Transverse colon (tissue), 4 donors: ENCODE measurements around the gene FECH. TPM values are rescaled to one million over a fixed set of nuclear protein-coding genes. Genes with fewer than 3 reads are reported as not detected.
A peak's percentile ranks its signal among the peaks of the same experiment; 100 is the strongest.

Experiments
- DNase-seq: peaks from one replicate; pipeline ENCODE4 v3.0.0-alpha.2; 2019
- H3K27ac ChIP-seq, 4 donors: fragments of 200-600 bp; sonication (generic); 2 replicates each; pipeline ENCODE4 v1.5.1; 2016 to 2018; ENCODE audit warnings: inconsistent platforms in 4 of 4
- H3K27me3 ChIP-seq: fragments of 200-600 bp; sonication (generic); 2 replicates; pipeline ENCODE4 v1.5.1; 2017; ENCODE audit warnings: inconsistent platforms
- H3K36me3 ChIP-seq, 4 donors: fragments of 200-600 bp; sonication (generic); 2 replicates each; pipeline ENCODE4 v1.5.1; 2017 to 2019; ENCODE audit warnings: inconsistent platforms in 4 of 4
- H3K4me1 ChIP-seq, 4 donors: fragments of 200-600 bp; sonication (generic); 2 replicates each; pipeline ENCODE4 v1.5.1; 2017 to 2020; ENCODE audit warnings: inconsistent platforms in 4 of 4
- H3K4me3 ChIP-seq, 4 donors: fragments of 200-600 bp; sonication (generic); 1 replicate in 1 of 4; 2 replicates in 3 of 4; pipeline versions ENCODE4 v1.5.1 to v1.6.1; 2017 to 2019; ENCODE audit warnings: inconsistent platforms in 4 of 4
- H3K9me3 ChIP-seq, 2 donors: fragments of 200-600 bp; sonication (generic); 2 replicates each; pipeline ENCODE4 v1.5.1; 2017 to 2019; ENCODE audit warnings: inconsistent platforms in 2 of 2
- CTCF ChIP-seq, 5 experiments: fragments of 200-600 bp in 3 of 5; fragments of 450-650 bp in 2 of 5; sonication (generic) in 3 of 5; IDR thresholded peaks; 1 replicate in 2 of 5; 2 replicates in 3 of 5; pipeline ENCODE4 v1.5.1; 2016 to 2017; ENCODE audit warnings: antibody characterized with exemption in 5 of 5, inconsistent platforms in 3 of 5, mild to moderate bottlenecking in 2 of 5, moderate library complexity in 1 of 5
- EP300 ChIP-seq: sonication (generic); formaldehyde crosslinking; IDR thresholded peaks from one replicate; pipeline ENCODE4 v1.6.1; 2017; ENCODE audit warnings: antibody characterized with exemption, low read depth
- POLR2A ChIP-seq: fragments of 450-650 bp; IDR thresholded peaks from one replicate; pipeline ENCODE4 v1.6.1; 2016; ENCODE audit warnings: antibody characterized with exemption, mild to moderate bottlenecking, moderate library complexity
- POLR2AphosphoS5 ChIP-seq, 3 donors: sonication (generic); formaldehyde crosslinking; IDR thresholded peaks; one replicate each; pipeline ENCODE4 v1.6.1; 2016; ENCODE audit warnings: antibody characterized with exemption in 3 of 3
- WGBS, 2 donors: methylation state at CpG; one replicate each; pipeline ENCODE4 v1.1.5; 2018; ENCODE audit warnings: low coverage in 1 of 2; 5-methylcytosine and 5-hydroxymethylcytosine counted together
- in situ Hi-C, 4 donors: fragments of 200-750 bp; cut with MboI; loops; one replicate each; pipeline versions ENCODE4 v1.15.0 to v1.15.1; 2017; ENCODE audit warnings: low sequenced_read_pairs in 3 of 4, low pct_ligation_motif_present in 1 of 4, low pct_unique_long_range_greater_than_20kb in 1 of 4
- intact Hi-C: fragments of 100-400 bp; cut with DNase I; formaldehyde crosslinking; loops from one replicate; pipeline ENCODE4 v1.15.1; 2023; ENCODE audit warnings: low total_unique reads
- total RNA-seq, 4 donors: library from RNA; depleted of rRNA; stranded (reverse); fragments of >200 nt; gene quantifications; one replicate each; pipeline ENCODE4 v1.1.0, GENCODE V29; 2016

The FECH gene
- total RNA-seq, 4 donors from 2014 or later: 9.6 to 36.0 (median 28.3) TPM

- no peaks in the 10 kb centered on the region for H3K9me3 ChIP-seq
- 90 to 93% methylated on average over 3 to 4 of the region's 4 CpGs for WGBS, 2 donors
- intact Hi-C loops (no loop called here), in situ Hi-C loops (loop anchor here in 3 of 4 donors (25.0 kb wide), 2 partner anchors 708 to 833 kb away; no protein-coding TSS in a partner anchor)
- no peaks in the 10 kb centered on the region for H3K27me3 ChIP-seq
- no peak overlapping the region for H3K27ac ChIP-seq
- H3K4me3 ChIP-seq: no peak overlapping the region
- no peak for TF ChIP-seq POLR2AphosphoS5 (IDR thresholded peaks at IDR 0.05)
- TF ChIP-seq POLR2A: no peak
- no peak for TF ChIP-seq EP300
- no peak for TF ChIP-seq CTCF (IDR thresholded peaks at IDR 0.05)
- H3K4me1 ChIP-seq: no peaks in the 10 kb centered on the region
- H3K36me3 ChIP-seq: peaks cover 0 to 17% (median 3%) of the 10 kb centered on the region in 4 donors
- DNase-seq: no peak
Observed at GRCh38 chr18:57570162-57570561, 16.3 kb downstream of the FECH start.

GRCh38 chr18:57569133-57569532, 17.4 kb downstream of the FECH start:
- no peak for DNase-seq
- Histone ChIP-seq H3K27ac (no peak overlapping the region), H3K9me3 (no peaks in the 10 kb centered on the region), H3K36me3 (peaks cover 0 to 17% (median 3%) of the 10 kb centered on the region in 4 donors), H3K27me3 (no peaks in the 10 kb centered on the region), H3K4me3 (no peak overlapping the region), H3K4me1 (no peaks in the 10 kb centered on the region)
- intact Hi-C loops: no loop called here
- no peak for TF ChIP-seq CTCF (IDR thresholded peaks at IDR 0.05)
- no peak for TF ChIP-seq EP300
- TF ChIP-seq POLR2A: no peak
- no peak for TF ChIP-seq POLR2AphosphoS5 (IDR thresholded peaks at IDR 0.05)
- in situ Hi-C loops: loop anchor here in 3 of 4 donors (25.0 kb wide), 2 partner anchors 707 to 832 kb away; no protein-coding TSS in a partner anchor
- WGBS, 2 donors: 59 to 69% methylated on average over 2 of the region's 2 CpGs

GRCh38 chr18:57561728-57562423, 24.6 kb downstream of the FECH start:
- WGBS, 2 donors: 45 to 50% methylated on average over 4 of the region's 4 CpGs
- Histone ChIP-seq H3K4me3 (no peak overlapping the region), H3K27ac (no peak overlapping the region), H3K27me3 (no peaks in the 10 kb centered on the region), H3K4me1 (no peaks in the 10 kb centered on the region), H3K9me3 (no peaks in the 10 kb centered on the region), H3K36me3 (peaks cover 0 to 10% (median 0%) of the 10 kb centered on the region in 4 donors)
- in situ Hi-C loops (loop anchor here in 3 of 4 donors (25.0 kb wide), 2 partner anchors 700 to 825 kb away; no protein-coding TSS in a partner anchor), intact Hi-C loops (no loop called here)
- no peak for DNase-seq
- TF ChIP-seq CTCF (IDR thresholded peaks at IDR 0.05): peak; percentile 71 to 88 (median 77)
- no peak for TF ChIP-seq POLR2AphosphoS5 (IDR thresholded peaks at IDR 0.05)

GRCh38 chr18:57561261-57561660, 25.2 kb downstream of the FECH start:
- Histone ChIP-seq H3K4me3 (no peak overlapping the region), H3K27ac (no peak overlapping the region), H3K36me3 (peaks cover 0 to 10% (median 0%) of the 10 kb centered on the region in 4 donors), H3K27me3 (no peaks in the 10 kb centered on the region), H3K9me3 (no peaks in the 10 kb centered on the region), H3K4me1 (no peaks in the 10 kb centered on the region)
- TF ChIP-seq POLR2A (no peak), POLR2AphosphoS5 (IDR thresholded peaks at IDR 0.05) (no peak), CTCF (IDR thresholded peaks at IDR 0.05) (no peak), EP300 (no peak)
- in situ Hi-C loops (loop anchor here in 3 of 4 donors (25.0 kb wide), 2 partner anchors 699 to 824 kb away; no protein-coding TSS in a partner anchor), intact Hi-C loops (no loop called here)
- no peak for DNase-seq
- 80 to 92% methylated on average over 5 to 6 of the region's 6 CpGs for WGBS, 2 donors
